Measurements from ENCODE around the gene IDE.
"Not testable (repeated sequence)": the region's sequence is repeated elsewhere in the genome, so short reads cannot be mapped to it uniquely, and the experiment has no call there.

Gene IDE

GRCh38 chr10:92421550-92421949 lies 152.3 kb downstream of the IDE start:
- H3K9me3 Mint-ChIP-seq = no peaks in the 10 kb centered on the region
- no peak overlapping the region for H3K27ac Mint-ChIP-seq
- H3K27me3 Mint-ChIP-seq = peaks cover 29% of the 10 kb centered on the region
- H3K36me3 Mint-ChIP-seq = peaks cover 2% of the 10 kb centered on the region
- peaks cover 4% of the 10 kb centered on the region for H3K4me1 Mint-ChIP-seq
- no peak overlapping the region for H3K4me3 Mint-ChIP-seq

- peaks cover 29% of the 10 kb centered on the region for H3K27me3 Mint-ChIP-seq
- H3K4me1 Mint-ChIP-seq = peaks cover 4% of the 10 kb centered on the region
- H3K9me3 Mint-ChIP-seq = peaks cover 5% of the 10 kb centered on the region
- peaks cover 3% of the 10 kb centered on the region for H3K36me3 Mint-ChIP-seq
- no peak overlapping the region for H3K27ac Mint-ChIP-seq
- H3K4me3 Mint-ChIP-seq = peak overlapping the region; percentile 26
Measured at GRCh38 chr10:92420546-92421275, 153.2 kb downstream of the IDE start.

DNA sequence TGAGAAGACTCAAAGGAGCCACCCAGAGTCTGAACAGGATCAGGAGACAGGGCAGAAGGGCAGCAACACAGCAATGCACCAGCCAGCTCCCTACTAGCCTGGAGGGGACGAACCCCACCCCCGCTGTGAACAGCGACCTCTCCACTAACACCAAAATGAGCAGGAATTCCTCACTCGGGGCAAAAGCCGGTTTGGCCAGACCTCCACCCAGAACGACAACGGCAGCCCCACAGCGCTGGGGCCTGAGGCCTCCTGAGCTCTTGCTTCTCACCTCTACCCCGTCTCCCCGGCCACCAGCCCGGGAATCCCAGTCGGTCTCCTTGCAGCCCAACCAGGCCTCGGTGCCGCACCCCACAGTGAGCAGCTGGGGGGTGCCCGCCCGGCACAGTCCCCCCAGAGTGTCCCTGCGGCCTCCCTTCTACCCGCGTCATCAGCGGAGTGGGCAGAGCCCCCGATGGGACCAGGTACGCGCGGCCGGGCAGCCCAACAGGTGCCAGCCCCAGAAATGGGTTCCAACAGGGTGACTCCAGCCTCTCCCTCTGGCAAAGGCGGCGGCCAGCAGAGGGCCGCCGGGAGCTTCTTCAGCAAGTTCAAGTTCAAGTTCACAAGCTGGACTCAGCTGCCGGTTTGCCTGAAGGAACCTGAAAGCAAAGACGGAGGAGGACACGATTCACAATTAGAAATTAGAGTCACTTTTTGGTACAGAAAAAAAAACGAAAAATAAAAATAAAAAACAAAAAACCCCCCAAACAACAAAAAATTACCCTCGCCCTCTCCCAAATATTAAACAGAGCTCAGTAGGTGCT lies 153.9 kb downstream of the IDE start:
- Mint-ChIP-seq H3K27me3 (peaks cover 29% of the 10 kb centered on the region), H3K27ac (no peak overlapping the region), H3K4me3 (peak overlapping the region; percentile 26), H3K4me1 (peaks cover 4% of the 10 kb centered on the region), H3K9me3 (peaks cover 5% of the 10 kb centered on the region), H3K36me3 (peaks cover 3% of the 10 kb centered on the region)

GRCh38 chr10:92418891-92419290 lies 155.0 kb downstream of the IDE start:
- H3K9me3 Mint-ChIP-seq = peaks cover 5% of the 10 kb centered on the region
- H3K27me3 Mint-ChIP-seq = peaks cover 32% of the 10 kb centered on the region
- H3K4me3 Mint-ChIP-seq = no peak overlapping the region
- peaks cover 4% of the 10 kb centered on the region for H3K4me1 Mint-ChIP-seq
- H3K27ac Mint-ChIP-seq = no peak overlapping the region
- peaks cover 3% of the 10 kb centered on the region for H3K36me3 Mint-ChIP-seq

DNA sequence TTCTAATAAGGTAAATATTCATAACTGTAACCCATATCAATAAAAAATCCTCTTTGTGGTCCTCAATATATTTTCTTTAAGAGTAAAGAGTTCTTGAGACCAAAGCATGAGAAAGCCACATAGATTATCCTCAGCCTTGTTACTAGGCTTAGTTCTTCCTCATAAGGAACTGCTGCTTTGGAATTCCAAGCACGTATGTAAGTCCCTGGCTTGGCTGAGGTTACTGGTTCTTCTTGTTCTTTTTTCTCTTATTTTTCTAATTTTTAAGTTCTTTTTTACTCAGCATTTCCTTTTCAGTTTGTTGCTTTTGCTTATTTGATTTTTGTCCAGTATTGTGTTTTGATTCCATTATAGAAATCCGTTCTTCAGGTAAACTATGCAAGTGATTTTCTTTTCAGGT lies 155.7 kb downstream of the IDE start:
- Mint-ChIP-seq H3K27ac (no peak overlapping the region), H3K4me3 (no peak overlapping the region), H3K27me3 (peaks cover 32% of the 10 kb centered on the region)

GRCh38 chr10:92413519-92413918 lies 160.4 kb downstream of the IDE start:
- Mint-ChIP-seq H3K4me1 (no peaks in the 10 kb centered on the region), H3K27ac (no peak overlapping the region), H3K27me3 (peaks cover 13% of the 10 kb centered on the region), H3K4me3 (no peak overlapping the region), H3K9me3 (peaks cover 5% of the 10 kb centered on the region), H3K36me3 (peaks cover 1% of the 10 kb centered on the region)

More for the DNA sequence above, 155.7 kb downstream of the IDE start:
- peaks cover 3% of the 10 kb centered on the region for H3K36me3 Mint-ChIP-seq
- peaks cover 4% of the 10 kb centered on the region for H3K4me1 Mint-ChIP-seq
- H3K9me3 Mint-ChIP-seq = peaks cover 5% of the 10 kb centered on the region

GRCh38 chr10:92413011-92413410 lies 160.9 kb downstream of the IDE start:
- Mint-ChIP-seq H3K36me3 (peaks cover 1% of the 10 kb centered on the region), H3K4me1 (no peaks in the 10 kb centered on the region), H3K27me3 (peaks cover 10% of the 10 kb centered on the region), H3K9me3 (peaks cover 5% of the 10 kb centered on the region), H3K4me3 (no peak overlapping the region), H3K27ac (no peak overlapping the region)

- peaks cover 4% of the 10 kb centered on the region for H3K27me3 Mint-ChIP-seq
- no peak overlapping the region for H3K27ac Mint-ChIP-seq
- peaks cover 5% of the 10 kb centered on the region for H3K9me3 Mint-ChIP-seq
- H3K36me3 Mint-ChIP-seq = peaks cover 1% of the 10 kb centered on the region
- H3K4me1 Mint-ChIP-seq = no peaks in the 10 kb centered on the region
- no peak overlapping the region for H3K4me3 Mint-ChIP-seq
Measured at GRCh38 chr10:92411406-92411805, 162.5 kb downstream of the IDE start.

- Mint-ChIP-seq H3K36me3 (no peaks in the 10 kb centered on the region), H3K4me3 (no peak overlapping the region), H3K9me3 (no peaks in the 10 kb centered on the region), H3K4me1 (no peaks in the 10 kb centered on the region), H3K27me3 (peaks cover 4% of the 10 kb centered on the region), H3K27ac (no peak overlapping the region)
Measured at GRCh38 chr10:92410501-92410900, 163.4 kb downstream of the IDE start.

DNA sequence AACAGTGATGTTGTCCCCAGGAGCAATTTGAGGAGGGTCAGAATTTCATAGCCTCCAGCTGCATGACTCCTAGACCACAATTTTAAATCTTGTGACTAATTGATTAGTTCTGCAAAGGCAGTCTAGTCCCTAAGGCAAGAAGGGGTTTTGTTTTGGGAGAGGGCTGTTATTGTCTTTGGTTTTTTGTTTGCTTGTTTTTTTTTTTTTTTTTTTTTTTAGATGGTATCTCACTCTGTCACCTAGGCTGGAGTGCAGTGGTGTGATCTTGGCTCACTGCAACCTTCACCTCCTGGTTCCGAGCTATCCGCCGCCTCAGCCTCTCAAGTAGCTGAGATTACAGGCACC lies 165.9 kb downstream of the IDE start:
- no peaks in the 10 kb centered on the region for H3K36me3 Mint-ChIP-seq
- H3K27me3 Mint-ChIP-seq = no peaks in the 10 kb centered on the region
- H3K27ac Mint-ChIP-seq = no peak overlapping the region
- H3K9me3 Mint-ChIP-seq = no peaks in the 10 kb centered on the region
- no peaks in the 10 kb centered on the region for H3K4me1 Mint-ChIP-seq
- H3K4me3 Mint-ChIP-seq = no peak overlapping the region

DNA sequence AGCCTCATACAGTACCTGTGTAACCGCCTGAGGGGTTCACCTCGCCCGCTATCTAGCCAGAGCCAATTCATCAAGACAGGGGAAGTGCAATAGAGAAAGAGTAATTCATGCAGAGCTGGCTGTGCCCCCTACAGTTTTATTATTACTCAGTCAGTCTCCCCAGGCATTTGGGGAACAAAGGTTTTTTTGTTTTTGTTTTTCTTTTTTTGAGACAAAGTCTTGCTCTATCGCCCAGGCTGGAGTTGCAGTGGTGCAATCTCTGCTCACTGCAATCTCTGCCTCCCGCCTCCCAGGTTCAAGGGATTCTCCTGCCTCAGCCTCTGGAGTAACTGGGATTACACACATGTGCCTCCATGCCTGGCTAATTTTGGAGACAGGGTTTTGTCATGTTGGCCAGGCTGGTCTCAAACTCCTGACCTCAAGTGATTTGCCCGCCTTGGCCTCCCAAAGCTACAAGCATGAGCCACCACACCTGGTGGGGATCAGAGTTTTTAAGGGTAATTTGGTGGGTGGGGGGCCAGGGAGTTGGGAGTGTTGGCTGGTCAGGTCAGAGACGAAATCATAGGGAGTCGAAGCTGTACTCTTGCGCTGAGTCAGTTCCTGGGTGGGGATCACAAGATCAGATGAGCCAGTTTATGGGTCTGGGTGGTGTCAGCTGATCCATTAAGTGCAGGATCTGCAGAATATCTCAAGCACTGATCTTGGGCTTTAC lies 166.4 kb downstream of the IDE start:
- Mint-ChIP-seq H3K27ac (no peak overlapping the region), H3K9me3 (no peaks in the 10 kb centered on the region)

GRCh38 chr10:92405419-92405924 lies 168.4 kb downstream of the IDE start:
- H3K36me3 Mint-ChIP-seq = no peaks in the 10 kb centered on the region
- no peaks in the 10 kb centered on the region for H3K9me3 Mint-ChIP-seq
- no peak overlapping the region for H3K27ac Mint-ChIP-seq
- no peak overlapping the region for H3K4me3 Mint-ChIP-seq
- H3K4me1 Mint-ChIP-seq = no peaks in the 10 kb centered on the region
- H3K27me3 Mint-ChIP-seq = no peaks in the 10 kb centered on the region

More for the DNA sequence above, 166.4 kb downstream of the IDE start:
- Mint-ChIP-seq H3K27me3 (no peaks in the 10 kb centered on the region), H3K4me3 (no peak overlapping the region), H3K4me1 (no peaks in the 10 kb centered on the region), H3K36me3 (no peaks in the 10 kb centered on the region)

DNA sequence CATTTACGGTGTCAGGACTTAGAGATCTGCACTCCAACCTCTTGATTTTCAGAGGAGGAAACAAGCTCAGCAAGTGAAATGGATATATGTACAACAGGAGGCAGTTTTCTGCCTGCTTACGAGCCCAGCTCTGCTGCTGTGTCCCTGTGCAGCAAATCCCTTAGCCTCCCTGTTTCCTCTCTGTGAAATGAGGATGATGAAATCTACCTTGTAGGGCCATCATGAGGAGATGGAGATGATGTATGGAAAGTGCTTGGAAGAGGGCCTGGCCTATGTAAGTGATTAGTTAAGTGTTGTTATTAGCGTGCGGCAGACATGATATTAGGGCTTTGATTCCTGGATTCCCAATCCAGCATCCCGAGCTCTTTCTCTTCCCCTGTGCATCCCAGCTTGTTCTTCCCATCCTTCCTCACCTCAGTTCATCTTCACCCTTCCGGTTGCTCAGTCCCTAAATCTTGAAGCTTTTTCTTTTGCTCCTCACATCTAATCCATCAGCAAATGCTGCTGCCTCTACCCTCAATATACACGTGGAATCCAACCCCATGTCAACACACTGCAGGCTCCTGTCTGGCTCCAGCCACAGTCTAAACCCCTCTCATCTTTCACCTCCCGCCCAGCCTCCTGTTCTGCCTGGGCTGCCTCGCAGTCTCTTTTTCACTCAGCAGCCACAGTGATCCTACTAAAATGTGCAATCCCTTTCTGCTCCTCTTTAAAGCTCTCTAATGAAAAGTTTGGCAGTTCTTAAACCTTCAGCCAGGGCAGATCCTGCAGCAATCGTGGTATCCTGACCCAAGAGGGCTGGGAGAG lies 169.1 kb downstream of the IDE start:
- Mint-ChIP-seq H3K4me1 (no peaks in the 10 kb centered on the region), H3K9me3 (no peaks in the 10 kb centered on the region), H3K36me3 (no peaks in the 10 kb centered on the region), H3K27ac (no peak overlapping the region), H3K27me3 (no peaks in the 10 kb centered on the region), H3K4me3 (no peak overlapping the region)

GRCh38 chr10:92402234-92402633 lies 171.7 kb downstream of the IDE start:
- H3K27ac Mint-ChIP-seq, H3K9me3 Mint-ChIP-seq, H3K4me3 Mint-ChIP-seq, H3K4me1 Mint-ChIP-seq, H3K27me3 Mint-ChIP-seq, H3K36me3 Mint-ChIP-seq: not testable (repeated sequence)
